Central memory CD4-positive, alpha-beta T cell (primary cell): ENCODE measurements around the gene OR2L8.

ENCODE experiments used
- DNase-seq: peaks from one replicate; pipeline ENCODE4 v3.0.0; 2022

OR2L8 gene

GRCh38 chr1:247992986-247993385 is 44.3 kb downstream of the OR2L8 start:
- DNase-seq = no peak

- no peak for DNase-seq
Observed at GRCh38 chr1:247998811-247999210, 50.2 kb downstream of the OR2L8 start.
